Muscle of leg (tissue), 11 donors: Measurements from ENCODE around the gene B3GLCT. TPM values are rescaled to one million over a fixed set of nuclear protein-coding genes. Genes with fewer than 3 reads are reported as not detected.
"Not testable (repeated sequence)": the region's sequence is repeated elsewhere in the genome, so short reads cannot be mapped to it uniquely, and the experiment has no call there.

Experiments used
- DNase-seq: peaks from one replicate; pipeline ENCODE4 v3.0.0; 2013
- H3K27ac ChIP-seq: one replicate; pipeline ENCODE4 v1.5.1; 2013; ENCODE audit warnings: mild to moderate bottlenecking, low read length, control low read depth
- H3K27me3 ChIP-seq: one replicate; pipeline ENCODE4 v1.6.1; 2013; ENCODE audit warnings: low read length; ENCODE audit not compliant: control insufficient read depth, insufficient read depth
- H3K36me3 ChIP-seq: one replicate; pipeline ENCODE4 v1.6.1; 2013; ENCODE audit warnings: low read length; ENCODE audit not compliant: control insufficient read depth, insufficient read depth
- H3K4me1 ChIP-seq: one replicate; pipeline ENCODE4 v1.6.1; 2013; ENCODE audit warnings: low read length; ENCODE audit not compliant: control insufficient read depth, insufficient read depth
- H3K4me3 ChIP-seq: one replicate; pipeline ENCODE4 v1.5.1; 2013; ENCODE audit warnings: low read length, control low read depth
- H3K9me3 ChIP-seq: replicated peaks from 2 replicates; pipeline ENCODE4 v1.6.1; 2013; ENCODE audit warnings: low read depth, low read length; ENCODE audit not compliant: control insufficient read depth
- WGBS: methylation state at CpG from one replicate; pipeline ENCODE4 v1.1.5; 2013; ENCODE audit warnings: missing lambda C conversion rate; ENCODE audit not compliant: insufficient coverage; 5-methylcytosine and 5-hydroxymethylcytosine counted together
- polyA plus RNA-seq, 8 donors: library from polyadenylated mRNA; unstranded; fragments of 120-200 nt; gene quantifications; one replicate each; pipeline versions ENCODE4 v1.2.1 to v1.2.3, GENCODE V29; 2013; ENCODE audit warnings: inconsistent platforms in 1 of 8, low replicate concordance in 1 of 8; ENCODE audit not compliant: insufficient read length in 8 of 8, insufficient read depth in 1 of 8
- total RNA-seq: library from RNA; stranded (reverse); fragments of 120-200 nt; gene quantifications from one replicate; pipeline ENCODE4 v1.2.4, GENCODE V29; 2013

B3GLCT gene
- total and polyA plus RNA-seq, 9 donors, result 18.3 to 40.2 (median 21.8) TPM

DNA sequence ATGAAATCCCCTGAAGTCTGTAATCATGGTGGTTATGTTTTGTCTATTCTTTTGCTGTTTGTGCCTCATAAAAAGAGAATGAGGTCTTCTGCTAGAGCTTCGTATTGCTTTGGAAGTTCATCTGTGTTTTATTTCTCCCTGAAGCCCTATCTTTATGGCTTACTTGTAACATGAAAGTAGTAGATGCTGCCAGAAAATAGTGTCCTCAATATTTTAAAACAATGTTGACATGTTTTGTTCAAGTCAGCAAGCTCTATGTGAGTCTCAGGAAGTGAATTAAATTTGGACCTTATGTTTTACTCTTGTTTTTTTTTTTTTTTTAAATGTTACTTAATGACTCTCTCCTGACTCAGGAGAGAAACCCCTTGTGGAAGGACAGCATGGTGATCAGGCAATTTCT, 130.5 kb downstream of the B3GLCT start:
- peaks cover 4% of the 10 kb centered on the region for H3K4me1 ChIP-seq
- peaks cover 4% of the 10 kb centered on the region for H3K36me3 ChIP-seq
- peak; percentile 96 for DNase-seq
- H3K4me3 ChIP-seq, result no peak overlapping the region
- no CpG with 5 or more reads among the region's 1 CpG for WGBS
- H3K27ac ChIP-seq, result peak overlapping the region; percentile 35
- no peaks in the 10 kb centered on the region for H3K9me3 ChIP-seq
- no peaks in the 10 kb centered on the region for H3K27me3 ChIP-seq

DNA sequence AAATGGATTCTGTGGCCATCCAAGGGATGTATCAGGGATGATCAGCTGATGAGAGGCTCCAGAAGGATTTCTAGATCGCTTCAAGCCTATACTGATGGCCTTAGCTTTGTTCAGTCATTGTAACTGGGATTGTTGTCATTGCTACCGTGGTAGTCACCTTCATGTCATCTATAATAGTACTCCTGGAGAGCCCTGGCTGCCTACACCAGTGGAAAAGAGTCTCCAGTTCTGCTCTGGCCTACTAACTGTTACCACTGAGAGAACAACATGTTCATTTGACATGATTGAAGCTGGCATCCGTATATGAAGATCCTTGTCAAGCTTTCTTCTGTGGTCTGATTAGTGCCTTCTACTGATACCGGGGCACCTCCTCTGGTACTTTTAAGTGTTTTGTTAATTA, 131.3 kb downstream of the B3GLCT start:
- DNase-seq, result no peak
- peaks cover 2% of the 10 kb centered on the region for H3K36me3 ChIP-seq
- no peak overlapping the region for H3K4me3 ChIP-seq
- H3K9me3 ChIP-seq, result no peaks in the 10 kb centered on the region
- 93% methylated on average over 2 of the region's 4 CpGs for WGBS
- no peaks in the 10 kb centered on the region for H3K27me3 ChIP-seq
- H3K27ac ChIP-seq, result no peak overlapping the region
- H3K4me1 ChIP-seq, result peaks cover 4% of the 10 kb centered on the region

DNA sequence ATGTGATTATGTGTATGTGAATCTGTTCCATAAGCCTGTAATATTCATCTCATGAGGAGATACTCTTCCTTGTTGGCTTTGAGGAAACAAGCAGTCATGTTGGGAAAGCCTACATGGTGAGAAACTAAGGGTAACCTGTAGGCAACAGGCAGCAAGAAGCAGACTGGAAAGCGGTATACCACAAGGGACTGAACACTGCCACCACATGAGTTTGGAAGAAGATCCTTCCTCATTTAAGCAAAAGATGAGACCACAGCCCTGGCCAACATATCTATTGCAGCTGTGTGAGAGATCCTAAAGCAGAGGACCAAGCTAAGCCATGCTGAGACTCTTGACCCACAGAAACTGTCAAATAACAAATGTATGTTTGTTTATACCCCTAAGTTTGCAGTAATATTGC, 134.8 kb downstream of the B3GLCT start:
- no peaks in the 10 kb centered on the region for H3K27me3 ChIP-seq
- no peak for DNase-seq
- peaks cover under 1% of the 10 kb centered on the region for H3K36me3 ChIP-seq
- peaks cover under 1% of the 10 kb centered on the region for H3K4me1 ChIP-seq
- no CpG with 5 or more reads among the region's 1 CpG for WGBS
- no peak overlapping the region for H3K27ac ChIP-seq
- H3K4me3 ChIP-seq, result no peak overlapping the region
- H3K9me3 ChIP-seq, result peaks cover 4% of the 10 kb centered on the region

DNA sequence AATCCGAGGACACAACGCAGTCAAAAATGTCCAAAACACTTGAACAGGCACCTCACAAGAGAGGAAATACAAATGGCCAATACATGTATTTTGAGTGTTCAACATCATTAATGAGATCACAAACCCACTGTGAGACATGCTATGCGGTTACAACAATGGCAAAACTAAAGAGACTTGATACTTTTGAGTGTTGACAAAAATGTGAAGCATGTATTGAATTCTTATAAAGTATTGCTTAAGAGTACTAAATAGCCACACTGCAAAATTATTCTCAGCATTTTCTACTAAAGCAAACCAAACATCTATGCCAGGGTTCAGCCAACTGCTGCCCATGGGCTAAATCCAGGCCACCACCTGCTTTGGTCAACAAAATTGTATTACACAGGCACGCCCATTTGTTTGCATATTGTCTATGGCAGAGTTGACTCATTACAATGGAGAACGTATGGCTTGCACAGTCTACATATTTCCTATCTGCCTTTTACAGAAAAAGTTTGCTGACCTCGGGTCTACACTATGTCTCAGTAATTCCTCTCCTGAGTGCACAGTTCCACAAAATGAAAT, 135.3 kb downstream of the B3GLCT start:
- Histone ChIP-seq H3K9me3 (peaks cover 4% of the 10 kb centered on the region), H3K27ac (no peak overlapping the region)
- no peak for DNase-seq

DNA sequence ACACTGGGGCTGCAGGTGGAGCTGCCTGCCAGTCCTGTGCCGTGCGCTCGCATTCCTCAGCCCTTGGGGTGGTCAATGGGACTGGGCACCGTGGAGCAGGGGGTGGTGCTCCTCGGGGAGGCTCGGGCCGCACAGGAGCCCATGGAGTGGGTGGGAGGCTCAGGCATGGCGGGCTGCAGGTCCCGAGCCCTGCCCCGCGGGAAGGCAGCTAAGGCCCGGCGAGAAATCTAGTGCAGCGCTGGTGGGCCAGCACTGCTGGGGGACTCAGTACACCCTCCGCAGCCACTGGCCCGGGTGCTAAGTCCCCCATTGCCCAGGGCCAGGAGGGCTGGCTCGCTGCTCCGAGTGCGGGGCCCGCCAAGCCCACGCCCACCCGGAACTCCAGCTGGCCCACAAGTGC, 139.8 kb downstream of the B3GLCT start:
- WGBS, result 81% methylated on average over 8 of the region's 22 CpGs
- not testable (repeated sequence) for H3K27me3 ChIP-seq, H3K36me3 ChIP-seq, H3K9me3 ChIP-seq, DNase-seq, H3K4me1 ChIP-seq, H3K4me3 ChIP-seq, H3K27ac ChIP-seq

More for the DNA sequence above, 135.3 kb downstream of the B3GLCT start:
- Histone ChIP-seq H3K4me1 (no peaks in the 10 kb centered on the region), H3K4me3 (no peak overlapping the region), H3K27me3 (no peaks in the 10 kb centered on the region), H3K36me3 (no peaks in the 10 kb centered on the region)
- no CpG with 5 or more reads among the region's 6 CpGs for WGBS

DNA sequence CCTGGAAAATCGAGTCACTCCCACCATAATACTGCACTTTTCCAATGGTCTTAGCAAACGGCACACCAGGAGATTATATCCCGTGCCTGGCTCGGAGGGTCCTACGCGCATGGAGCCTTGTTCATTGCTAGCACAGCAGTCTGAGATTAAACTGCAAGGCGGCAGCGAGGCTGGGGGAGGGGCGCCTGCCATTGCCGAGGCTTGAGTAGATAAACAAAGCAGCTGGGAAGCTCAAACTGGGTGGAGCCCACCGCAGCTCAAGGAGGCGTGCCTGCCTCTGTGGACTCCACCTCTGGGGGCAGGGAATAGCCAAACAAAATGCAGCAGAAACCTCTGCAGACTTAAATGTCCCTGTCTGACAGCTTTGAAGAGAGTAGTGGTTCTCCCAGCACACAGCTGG, 141.1 kb downstream of the B3GLCT start:
- H3K9me3 ChIP-seq, DNase-seq, H3K36me3 ChIP-seq, H3K4me1 ChIP-seq, H3K4me3 ChIP-seq, H3K27me3 ChIP-seq, H3K27ac ChIP-seq: not testable (repeated sequence)
- WGBS, result 86% methylated on average over 12 of the region's 12 CpGs

DNA sequence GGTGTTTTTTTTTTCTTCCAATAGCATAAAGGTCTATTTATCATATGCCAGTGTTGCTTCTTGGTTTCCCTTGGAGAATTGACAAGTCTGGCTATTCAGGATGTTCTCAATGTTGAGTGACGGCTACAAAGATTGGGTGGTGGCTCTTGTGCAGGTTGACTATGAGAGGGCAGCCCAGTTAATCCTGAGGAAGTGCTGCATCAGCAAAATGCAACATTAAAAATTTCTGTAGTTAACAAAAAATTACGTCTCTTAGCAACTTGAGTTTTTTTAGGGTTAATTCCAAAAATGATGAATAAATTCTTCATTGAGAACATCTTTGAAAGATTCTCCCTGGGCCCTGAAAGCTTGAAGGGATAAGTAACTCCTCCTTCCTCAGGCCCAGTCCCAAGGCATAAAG, 147.1 kb downstream of the B3GLCT start:
- no CpG with 5 or more reads among the region's 2 CpGs for WGBS
- no peaks in the 10 kb centered on the region for H3K4me1 ChIP-seq

DNA sequence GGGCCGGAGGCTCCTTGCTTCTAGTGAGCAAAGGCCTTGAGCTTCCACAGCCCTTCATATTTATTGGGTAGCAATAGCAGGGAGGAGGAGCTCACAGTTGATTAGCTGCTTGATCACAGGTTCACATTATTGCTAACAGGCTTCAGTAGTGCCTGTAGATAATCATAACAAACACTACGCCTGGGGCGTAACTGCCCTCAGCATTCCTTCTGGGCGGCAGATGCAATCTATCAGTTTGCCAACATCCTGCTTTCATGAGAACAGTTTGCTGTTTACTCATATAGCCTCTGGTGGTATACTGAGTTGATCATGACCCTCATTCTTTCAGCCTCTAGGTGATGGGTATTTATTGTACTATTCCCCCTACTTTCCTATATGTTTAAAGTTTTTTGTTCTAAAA, 149.4 kb downstream of the B3GLCT start:
- H3K27ac ChIP-seq, result no peak overlapping the region
- H3K4me1 ChIP-seq, result no peaks in the 10 kb centered on the region
- no peaks in the 10 kb centered on the region for H3K9me3 ChIP-seq
- H3K36me3 ChIP-seq, result no peaks in the 10 kb centered on the region
- peaks cover 5% of the 10 kb centered on the region for H3K27me3 ChIP-seq
- no peak overlapping the region for H3K4me3 ChIP-seq
- WGBS, result 100% methylated on average over 3 of the region's 4 CpGs
- no peak for DNase-seq

More for the DNA sequence above, 147.1 kb downstream of the B3GLCT start:
- H3K27ac ChIP-seq, result no peak overlapping the region
- H3K36me3 ChIP-seq, result no peaks in the 10 kb centered on the region
- no peaks in the 10 kb centered on the region for H3K27me3 ChIP-seq
- DNase-seq, result no peak
- no peak overlapping the region for H3K4me3 ChIP-seq
- H3K9me3 ChIP-seq, result no peaks in the 10 kb centered on the region

DNA sequence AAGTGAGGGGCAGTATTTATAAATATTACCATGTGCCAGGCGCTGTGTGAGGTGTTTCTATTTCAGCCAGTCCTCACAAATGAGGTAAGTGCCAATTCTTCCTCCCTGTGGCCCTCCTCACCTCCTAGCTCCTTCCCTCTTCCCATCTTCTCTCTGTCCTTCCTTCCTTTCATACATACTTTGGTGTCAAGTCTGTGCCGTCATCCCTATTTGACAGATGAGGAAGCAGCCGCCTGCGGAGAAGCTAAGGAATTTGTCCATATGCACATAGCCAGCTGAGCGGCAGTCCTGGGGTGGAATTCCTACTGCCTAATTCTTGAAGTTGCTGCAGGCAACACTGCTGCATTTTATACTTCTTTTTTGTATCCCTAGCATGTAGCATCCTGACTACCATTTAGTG, 150.8 kb downstream of the B3GLCT start:
- no peak overlapping the region for H3K4me3 ChIP-seq
- 51% methylated on average over 3 of the region's 5 CpGs for WGBS
- no peaks in the 10 kb centered on the region for H3K36me3 ChIP-seq
- DNase-seq, result no peak
- no peaks in the 10 kb centered on the region for H3K4me1 ChIP-seq
- H3K27ac ChIP-seq, result no peak overlapping the region
- peaks cover 5% of the 10 kb centered on the region for H3K27me3 ChIP-seq
- peaks cover 8% of the 10 kb centered on the region for H3K9me3 ChIP-seq

DNA sequence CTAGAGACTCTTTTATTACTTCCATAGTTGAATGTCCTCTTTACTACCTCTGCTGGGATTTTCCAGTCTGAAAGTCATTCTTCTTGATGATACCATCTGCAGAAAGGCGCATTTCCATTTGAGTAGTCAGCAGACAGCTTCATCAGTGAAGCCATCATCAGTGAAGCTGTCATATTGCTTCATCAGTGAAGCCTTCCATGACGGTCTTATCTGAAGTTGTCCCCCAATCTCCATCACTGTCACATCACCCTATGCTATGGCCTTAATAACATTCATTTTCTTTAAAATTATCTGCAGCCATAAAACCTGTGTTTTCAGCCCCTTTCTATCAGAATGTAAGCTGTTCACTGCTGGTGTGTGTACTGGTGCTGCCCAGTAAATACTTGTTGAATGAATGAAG, 151.6 kb downstream of the B3GLCT start:
- Histone ChIP-seq H3K27me3 (peaks cover 5% of the 10 kb centered on the region), H3K27ac (no peak overlapping the region), H3K4me1 (no peaks in the 10 kb centered on the region), H3K4me3 (no peak overlapping the region), H3K9me3 (peaks cover 8% of the 10 kb centered on the region), H3K36me3 (no peaks in the 10 kb centered on the region)
- WGBS, result 53% methylated on average over 2 of the region's 2 CpGs
- DNase-seq, result no peak

DNA sequence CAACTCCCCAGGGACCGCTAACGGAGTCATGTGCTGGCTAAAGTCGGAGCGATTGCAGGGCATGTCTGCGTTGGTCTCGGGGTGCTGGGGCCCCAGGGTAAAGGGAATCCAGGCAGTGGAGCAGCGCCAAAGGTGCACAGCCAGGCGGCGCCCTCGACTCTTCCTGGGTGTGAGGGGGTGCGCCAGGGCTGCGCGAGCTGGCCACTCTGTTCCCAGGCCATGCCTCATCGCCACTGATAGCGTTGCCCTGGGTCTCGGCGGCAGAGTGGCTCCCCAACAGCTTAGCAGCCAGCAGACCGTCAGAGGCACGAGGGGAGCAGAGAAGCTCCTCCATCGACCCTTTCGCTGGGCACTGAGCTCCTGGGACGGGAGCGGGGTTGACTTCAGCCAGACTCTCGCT, 152.7 kb downstream of the B3GLCT start:
- no peak overlapping the region for H3K4me3 ChIP-seq

More for the DNA sequence above, 152.7 kb downstream of the B3GLCT start:
- no peak for DNase-seq
- H3K27ac ChIP-seq, result no peak overlapping the region
- peaks cover 8% of the 10 kb centered on the region for H3K9me3 ChIP-seq
- no peaks in the 10 kb centered on the region for H3K4me1 ChIP-seq
- WGBS, result 26% methylated on average over 24 of the region's 24 CpGs
- no peaks in the 10 kb centered on the region for H3K36me3 ChIP-seq
- peaks cover 5% of the 10 kb centered on the region for H3K27me3 ChIP-seq
